Retina (tissue), 1 donor: ENCODE measurements around the gene DPEP2.
"Not testable (repeated sequence)": the region's sequence is repeated elsewhere in the genome, so short reads cannot be mapped to it uniquely, and the experiment has no call there.

ENCODE experiments used
- DNase-seq: peaks from one replicate; pipeline ENCODE4 v3.0.0-alpha.2; 2016

DPEP2 gene

GRCh38 chr16:67972285-67972684, 27.0 kb downstream of the DPEP2 start:
- not testable (repeated sequence) for DNase-seq

GRCh38 chr16:67971111-67971510, 28.2 kb downstream of the DPEP2 start:
- no peak for DNase-seq

DNA sequence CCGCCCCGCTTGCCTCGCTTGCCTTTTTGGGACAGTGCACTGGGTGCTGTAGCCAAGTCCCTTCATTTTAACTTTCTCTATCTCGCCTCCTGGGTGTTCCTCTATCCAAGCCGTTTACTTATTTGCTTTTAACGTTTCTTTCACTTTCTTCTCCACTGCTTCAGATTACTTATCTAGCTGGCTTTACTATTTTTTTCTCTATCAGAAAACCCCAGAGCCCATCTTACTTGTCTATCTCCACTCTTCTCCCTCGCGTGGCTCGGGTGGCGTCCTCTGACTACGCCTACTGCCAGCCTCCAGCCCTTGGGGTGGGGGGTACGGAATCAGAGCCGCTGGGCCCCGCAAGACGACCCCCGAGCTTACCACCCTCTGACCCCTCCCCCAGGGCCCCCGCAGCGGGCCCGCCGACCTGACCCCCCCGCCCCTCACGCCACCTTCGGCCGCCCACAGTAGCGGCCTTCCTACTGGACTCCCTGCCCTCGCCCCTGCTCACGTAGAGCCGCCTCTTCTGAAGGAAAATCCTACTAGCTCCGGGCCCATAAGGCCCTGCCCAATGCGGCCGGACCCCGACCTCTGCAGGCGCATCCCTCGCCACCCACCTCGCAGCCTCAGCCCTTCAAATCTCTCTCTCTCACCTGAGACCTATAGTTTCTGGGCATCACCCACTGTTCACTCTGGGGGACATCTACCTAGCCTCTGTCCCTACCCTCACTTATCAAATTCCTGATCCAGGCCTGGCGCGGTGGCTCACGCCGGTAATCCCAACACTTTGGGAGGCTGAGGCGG, 29.8 kb downstream of the DPEP2 start:
- no peak for DNase-seq

GRCh38 chr16:67968400-67969253, 30.7 kb downstream of the DPEP2 start, which contains the start of gene SLC12A4:
SLC12A4 (minus strand) TSS chr16:67968637; CDS start chr16:67968553, 84 bp downstream.
- peak; percentile 65 for DNase-seq

DNA sequence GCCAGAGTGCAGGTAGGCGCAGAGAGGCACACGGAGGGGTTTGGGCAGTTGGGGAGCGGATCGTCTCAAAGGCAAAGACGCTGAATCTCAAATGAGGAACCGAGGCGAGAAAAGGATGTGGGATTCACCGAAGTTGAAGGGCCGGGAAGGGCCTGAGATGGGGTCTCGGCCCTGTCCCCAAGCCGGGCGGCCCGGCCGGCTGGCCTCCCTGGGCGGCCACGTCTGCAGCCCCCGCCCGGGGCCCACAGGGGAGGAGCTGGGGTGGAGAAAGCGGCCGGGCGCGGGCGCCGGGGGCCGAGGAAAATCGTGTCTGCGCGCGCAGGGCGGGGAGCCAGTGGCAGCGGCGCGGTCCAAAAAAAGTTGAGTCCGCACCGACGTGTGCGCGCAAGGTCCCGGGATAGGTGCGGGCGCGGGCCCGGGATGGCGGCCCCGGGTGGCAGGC, 31.3 kb downstream of the DPEP2 start:
- DNase-seq = peak; percentile 58

DNA sequence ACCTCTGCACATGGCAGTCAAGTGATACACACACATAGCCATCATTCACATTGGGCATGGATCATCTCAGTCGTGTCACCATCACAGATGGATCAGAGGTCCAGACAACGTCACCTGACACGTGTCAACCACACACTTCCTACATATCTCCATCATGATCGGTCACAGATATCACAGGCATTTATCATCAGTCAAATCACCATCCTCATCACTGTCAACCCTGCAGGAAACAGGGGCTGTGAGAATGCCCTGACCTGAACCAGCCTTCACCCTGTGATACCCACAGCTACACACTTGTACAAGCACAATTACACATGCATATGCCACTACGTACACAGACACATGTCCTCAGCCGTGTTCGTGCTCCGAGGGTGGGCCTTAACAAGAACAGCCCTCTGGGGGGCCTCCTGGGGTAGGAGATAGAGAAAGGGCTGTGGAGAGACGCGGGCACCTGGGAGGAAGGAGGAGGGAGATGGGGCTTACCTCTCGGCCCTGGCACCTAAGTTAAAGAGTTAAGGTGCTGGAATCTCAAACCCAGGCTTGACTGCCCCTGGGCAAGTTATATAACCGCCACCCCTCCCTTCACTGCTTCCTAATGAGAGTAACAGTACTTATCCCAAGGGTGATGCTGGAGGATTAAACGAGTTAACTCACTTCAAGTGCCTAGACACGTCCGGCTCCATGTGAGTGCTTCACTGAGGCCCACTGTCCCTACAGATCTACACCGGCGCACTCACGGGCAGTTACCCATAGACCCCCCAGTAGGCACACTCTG, 31.9 kb downstream of the DPEP2 start:
- DNase-seq = no peak

DNA sequence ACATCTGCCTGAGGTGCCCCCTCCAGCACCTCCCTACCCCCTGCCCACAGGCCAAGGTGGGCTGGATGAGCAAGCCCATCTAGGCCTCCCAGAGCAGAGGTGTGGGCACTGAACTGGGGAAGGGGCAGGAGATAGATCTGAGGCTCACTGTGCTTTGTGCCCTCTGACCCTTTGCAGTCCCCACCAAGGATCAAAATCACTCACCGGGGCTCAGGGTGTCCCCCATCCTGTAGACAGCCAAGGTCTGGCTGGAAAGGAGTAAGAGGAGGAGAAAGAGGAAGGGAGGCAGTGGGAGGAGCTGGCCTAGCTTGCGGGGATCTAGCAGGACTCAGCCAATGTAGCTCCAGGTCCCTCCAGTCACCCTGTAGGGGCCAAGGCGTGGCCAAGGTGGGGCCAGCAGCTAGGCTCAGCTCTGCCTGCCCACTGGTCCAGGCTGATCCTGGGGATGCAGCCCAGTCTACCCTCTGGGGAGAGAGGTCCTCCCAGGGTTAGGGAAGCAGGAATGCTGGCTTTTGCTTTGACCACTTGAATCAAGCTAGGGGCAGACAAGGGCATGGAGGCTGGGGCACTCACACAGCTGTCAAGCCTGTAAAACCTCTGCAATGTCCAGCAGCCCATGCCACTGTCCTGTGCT, 32.6 kb downstream of the DPEP2 start:
- no peak for DNase-seq

GRCh38 chr16:67965668-67966548, 33.4 kb downstream of the DPEP2 start:
- DNase-seq = no peak

GRCh38 chr16:67964477-67965131, 34.7 kb downstream of the DPEP2 start:
- no peak for DNase-seq

- DNase-seq = peak; percentile 25
Measured at GRCh38 chr16:67963662-67964321, 35.5 kb downstream of the DPEP2 start.

DNA sequence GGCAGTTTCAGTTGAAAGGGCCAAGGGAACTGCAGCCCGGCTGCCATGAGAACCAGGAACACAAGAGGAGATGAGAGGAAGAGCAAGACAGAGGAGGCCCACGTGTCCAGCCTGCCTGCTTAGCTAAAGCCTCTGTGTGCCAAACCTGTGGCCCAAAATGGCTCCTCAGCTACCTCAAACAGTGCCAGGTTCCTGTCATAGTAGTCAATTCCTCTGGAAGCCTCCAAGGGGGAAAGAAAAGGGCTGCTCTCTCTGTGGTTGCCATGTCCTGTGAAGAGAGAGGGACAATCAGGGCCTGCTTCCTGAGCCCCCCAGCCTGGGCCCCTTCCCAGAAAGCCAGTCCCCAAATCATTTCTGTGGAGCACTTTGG, 36.0 kb downstream of the DPEP2 start:
- DNase-seq = no peak

DNA sequence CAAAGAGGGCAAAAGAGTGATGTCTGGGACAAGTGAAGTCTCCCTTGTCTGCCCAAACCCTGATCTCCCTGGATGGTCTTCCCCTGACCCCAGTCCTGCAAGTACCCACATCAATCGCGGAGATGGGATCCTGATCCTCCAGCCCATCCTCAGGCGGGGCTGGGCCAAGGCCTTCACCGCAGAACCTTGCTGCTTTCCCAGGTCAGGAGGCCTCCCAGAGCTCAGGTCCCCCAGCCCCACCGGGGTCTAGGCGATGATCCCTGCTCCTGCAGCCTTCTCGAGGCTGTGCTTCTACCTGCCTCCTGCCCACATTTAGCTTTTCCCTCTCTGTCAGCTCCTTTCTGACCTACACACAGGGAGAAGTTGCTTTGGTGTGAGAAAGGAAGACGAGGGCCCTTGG, 37.1 kb downstream of the DPEP2 start:
- DNase-seq = no peak

- DNase-seq = no peak
Measured at GRCh38 chr16:67961551-67961957, 37.7 kb downstream of the DPEP2 start.

DNA sequence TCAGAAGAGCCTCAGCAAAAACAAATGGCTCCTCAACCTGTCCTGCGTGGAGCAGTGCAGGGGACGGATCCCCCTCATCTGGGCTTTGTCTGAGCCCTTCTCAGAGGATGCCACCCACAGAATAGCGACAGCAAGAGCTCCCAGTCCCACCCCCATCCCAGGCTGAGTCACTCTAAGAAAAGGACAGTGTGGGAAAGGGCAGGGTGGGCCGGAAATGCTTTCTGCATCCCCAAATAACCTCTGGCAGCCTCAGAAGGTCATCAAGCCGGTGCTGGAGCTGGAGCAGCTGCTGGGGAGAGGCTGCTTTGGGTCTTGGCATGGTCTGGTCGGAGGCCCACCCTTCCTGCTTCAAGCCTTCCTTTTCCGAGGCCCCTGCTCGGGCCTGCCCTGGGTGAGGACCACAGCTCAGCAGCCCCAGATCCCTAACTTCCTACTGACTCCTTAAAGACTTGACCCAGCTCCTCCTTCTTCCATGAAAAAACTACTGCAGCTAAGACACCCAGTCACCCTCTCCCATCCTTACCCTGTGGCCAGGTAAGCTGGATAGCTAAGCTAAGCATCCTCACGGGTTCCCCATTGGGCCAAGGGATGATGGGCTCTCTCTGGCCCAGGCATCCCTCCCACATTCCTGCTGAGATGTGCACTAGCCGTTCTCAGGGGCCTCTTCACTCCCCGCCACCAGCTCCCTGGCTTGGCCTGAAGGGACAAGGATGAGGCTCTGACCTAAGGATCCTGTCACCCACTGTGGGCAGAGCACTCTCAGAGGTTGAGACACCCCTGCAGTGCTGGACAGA, 39.6 kb downstream of the DPEP2 start:
- no peak for DNase-seq

- no peak for DNase-seq
Measured at GRCh38 chr16:67957622-67958021, 41.7 kb downstream of the DPEP2 start.

DNA sequence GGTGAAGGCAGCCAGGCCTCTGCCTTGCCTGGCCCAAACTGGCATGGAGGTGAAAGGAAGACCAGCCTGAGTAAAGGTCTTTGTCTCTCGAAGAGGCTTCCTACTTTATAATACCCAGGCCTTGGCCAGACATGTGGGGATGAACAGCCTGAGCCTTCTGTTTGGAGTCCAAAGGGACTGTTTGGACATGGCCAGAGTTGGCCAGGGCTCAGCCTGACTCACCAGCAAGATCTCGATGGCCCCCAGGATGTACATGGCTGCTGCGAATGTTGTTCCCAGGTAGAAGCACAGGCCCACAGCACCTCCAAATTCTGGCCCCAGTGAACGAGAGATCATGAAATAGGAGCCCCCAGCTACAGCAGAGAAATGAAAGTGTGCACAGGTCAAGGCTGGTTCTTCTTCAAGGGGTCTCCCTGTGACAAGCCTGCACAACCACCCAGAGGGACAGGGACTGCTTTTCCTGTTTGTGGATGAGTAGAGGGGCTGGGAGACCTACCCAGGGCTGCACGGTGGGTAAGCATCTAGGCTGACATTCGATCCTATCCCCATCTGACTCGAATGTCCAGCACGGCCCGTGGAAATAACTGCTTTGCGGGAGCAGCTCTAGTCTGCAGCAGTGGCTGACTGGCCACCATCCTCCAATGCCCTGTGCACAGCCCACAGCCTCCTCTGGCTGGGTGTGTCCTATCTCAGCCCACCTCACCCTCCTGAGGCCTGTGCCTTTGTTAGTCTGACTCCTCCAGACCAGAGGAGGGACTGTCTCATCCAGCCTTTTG, 44.7 kb downstream of the DPEP2 start:
- DNase-seq = no peak

DNA sequence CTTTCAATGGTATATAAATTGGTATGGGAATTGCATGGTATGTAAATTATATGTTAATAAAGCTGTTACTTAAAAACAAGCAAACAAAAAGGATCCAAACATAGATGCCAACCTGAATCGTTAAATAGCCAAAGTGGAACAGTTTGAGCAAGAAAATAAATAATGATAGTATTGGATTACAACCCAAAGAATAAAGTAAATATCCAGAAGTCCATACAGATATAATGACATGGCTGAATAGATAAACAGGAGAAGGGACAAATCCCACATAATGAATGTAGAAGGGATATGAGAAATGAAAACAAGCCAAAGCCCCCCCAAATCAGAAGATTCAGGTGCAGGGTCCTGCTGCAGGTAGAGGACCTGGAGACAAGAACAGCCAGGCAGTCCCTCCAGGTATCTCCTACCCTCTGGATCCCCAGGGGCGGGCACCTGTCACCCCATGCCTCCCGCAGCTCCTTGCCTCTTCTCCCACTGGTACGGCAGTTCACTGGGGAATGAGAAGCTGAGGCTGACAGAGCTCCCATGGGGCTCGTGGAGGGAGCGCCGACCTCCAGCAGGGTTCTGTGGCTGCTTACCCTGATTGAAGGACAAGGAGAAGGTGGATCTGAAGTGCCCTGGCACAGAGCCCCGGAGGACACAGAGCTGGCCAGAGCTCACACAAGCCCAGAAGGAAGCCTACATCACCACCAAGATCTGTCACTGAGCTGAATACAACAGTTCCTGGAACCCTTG, 45.5 kb downstream of the DPEP2 start:
- no peak for DNase-seq

DNA sequence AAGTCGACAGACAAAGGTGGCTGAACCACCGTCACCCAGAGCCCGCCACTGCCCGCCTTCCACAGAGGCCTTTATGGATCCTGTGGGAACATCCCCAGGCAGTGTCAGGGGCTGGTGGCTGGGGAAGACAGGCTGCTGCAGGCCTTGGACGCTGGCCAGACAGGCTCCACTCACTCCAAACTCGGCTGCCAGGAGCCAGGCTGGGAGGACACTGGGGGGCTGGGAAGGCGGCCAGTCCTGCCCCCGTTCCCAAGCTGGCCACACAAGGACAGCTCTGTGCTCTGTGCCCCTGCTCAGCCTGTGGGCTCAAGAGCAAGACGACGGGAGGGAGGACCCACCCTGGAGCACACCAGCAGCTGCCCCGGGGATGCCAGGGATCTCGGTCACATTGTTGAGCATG, 47.8 kb downstream of the DPEP2 start:
- DNase-seq = no peak
